Panc1 (cell line): Measurements from ENCODE around the gene DDAH2. TPM values are rescaled to one million over a fixed set of nuclear protein-coding genes. Genes with fewer than 3 reads are reported as not detected.

Experiments
- ATAC-seq: fragments of 200-7000 bp; cut with Tn5 transposase; 2 replicates; pipeline ENCODE4 v1.9.1; 2020; ENCODE audit warnings: mild to moderate bottlenecking, moderate library complexity
- BruUV-seq: library from RNA; stranded (reverse); fragments of 400-500 nt; replicated peaks from 2 replicates; lab custom pipeline; 2021; lab: Mats Ljungman, UMichigan
- CTCF ChIA-PET: fragments of 300-600 bp; sonication (Branson Sonifier 250); formaldehyde crosslinking; loops from one replicate; lab custom pipeline; 2022; ENCODE audit warnings: antibody characterized with exemption; lab: Charles Lee
- POLR2A ChIA-PET: fragments of 300-600 bp; sonication (Branson Sonifier 250); formaldehyde crosslinking; loops from one replicate; lab custom pipeline; 2022; ENCODE audit warnings: antibody characterized with exemption; lab: Charles Lee
- DNase-seq: peaks from one replicate; pipeline ENCODE4 v3.0.0-alpha.2; 2010; ENCODE audit warnings: low read depth, low spot score
- H3K27ac ChIP-seq: 2 replicates; pipeline ENCODE4 v1.5.1; 2011; ENCODE audit warnings: mild to moderate bottlenecking, low read length, inconsistent platforms
- H3K27me3 ChIP-seq: fragments of 200-500 bp; sonication (Bioruptor generic); 2 replicates; pipeline ENCODE4 v1.6.0; 2014; ENCODE audit warnings: low read length, inconsistent platforms; ENCODE audit not compliant: control insufficient read depth, insufficient read depth
- H3K36me3 ChIP-seq: fragments of 200-500 bp; sonication (Bioruptor generic); 2 replicates; pipeline ENCODE4 v1.5.1; 2014; ENCODE audit warnings: inconsistent platforms, mild to moderate bottlenecking, low read length, moderate library complexity; ENCODE audit not compliant: control insufficient read depth, insufficient read depth
- H3K4me1 ChIP-seq: 2 replicates; pipeline ENCODE4 v1.5.1; 2011; ENCODE audit warnings: inconsistent platforms, mild to moderate bottlenecking, low read length, moderate library complexity; ENCODE audit not compliant: control insufficient read depth, insufficient read depth
- H3K4me3 ChIP-seq, 2 experiments: 2 replicates each; pipeline ENCODE4 v1.5.1; 2011 to 2012; ENCODE audit warnings: low read depth in 2 of 2, low read length in 2 of 2, mild to moderate bottlenecking in 2 of 2, inconsistent platforms in 1 of 2, moderate library complexity in 1 of 2
- H3K9me3 ChIP-seq: fragments of 200-500 bp; sonication (Bioruptor generic); 2 replicates; pipeline ENCODE4 v1.5.1; 2014; ENCODE audit warnings: low read depth, mild to moderate bottlenecking, inconsistent platforms, low read length, moderate library complexity; ENCODE audit not compliant: control insufficient read depth, insufficient read depth
- CTCF ChIP-seq: fragments of 450-650 bp; IDR thresholded peaks from 2 replicates; pipeline ENCODE4 v1.5.1; 2017; ENCODE audit warnings: mild to moderate bottlenecking
- POLR2AphosphoS5 ChIP-seq: IDR thresholded peaks from 2 replicates; pipeline ENCODE4 v1.6.1; 2012; ENCODE audit warnings: mild to moderate bottlenecking, low read depth, low read length, moderate library complexity
- REST ChIP-seq, 2 experiments: IDR thresholded peaks; 2 replicates each; pipeline ENCODE4 v1.6.1; 2011 to 2012; ENCODE audit warnings: low read depth in 2 of 2, control low read depth in 1 of 2, low read length in 1 of 2, mild to moderate bottlenecking in 1 of 2, moderate library complexity in 1 of 2; ENCODE audit not compliant: insufficient read depth in 1 of 2
- SIN3A ChIP-seq: IDR thresholded peaks from 2 replicates; pipeline ENCODE4 v1.6.1; 2012; ENCODE audit warnings: low read depth, mild to moderate bottlenecking, low read length, moderate library complexity, borderline replicate concordance; ENCODE audit not compliant: insufficient read depth
- TCF7L2 ChIP-seq: IDR thresholded peaks from 2 replicates; pipeline ENCODE4 v1.6.1; 2011; ENCODE audit warnings: mild to moderate bottlenecking, low read depth, low read length, inconsistent platforms
- in situ Hi-C: cut with HindIII; loops from 2 replicates; pipeline ENCODE4 v1.10.0; 2016; ENCODE audit warnings: low sequenced_read_pairs, low pct_unique_long_range_greater_than_20kb
- intact Hi-C: fragments of 100-400 bp; cut with micrococcal nuclease; formaldehyde crosslinking; loops from one replicate; pipeline ENCODE4 v1.10.0; 2022; ENCODE audit not compliant: unreplicated experiment
- total RNA-seq: library from RNA; stranded (reverse); gene quantifications from one replicate; pipeline ENCODE4 v1.2.1, GENCODE V29; 2021; ENCODE audit not compliant: unreplicated experiment

Gene DDAH2
- total RNA-seq, 1 experiment from 2014 or later = 104 TPM

- no peaks in the 10 kb centered on the region for H3K9me3 ChIP-seq
- intact Hi-C loops = no loop called here
- DNase-seq = no peak
- H3K36me3 ChIP-seq = peaks cover 10% of the 10 kb centered on the region
- ATAC-seq = no peak
- TF ChIP-seq CTCF (no peak), REST (IDR thresholded peaks at IDR 0.05; ENCODE audit: insufficient read depth in 1 of 2, low read depth in 2 of 2, low read length in 1 of 2) (no peak), TCF7L2 (no peak), SIN3A (no peak), POLR2AphosphoS5 (no peak)
- ChIA-PET CTCF (no interaction called here), POLR2A (interaction anchor here (1.0 kb wide), 1 partner anchor 95 kb away, joined by 4 read pairs; no protein-coding TSS in a partner anchor)
- H3K27ac ChIP-seq = peak overlapping the region; percentile 91; the same call in 1 of the 2 replicates
- in situ Hi-C loops = no loop called here
- H3K4me3 ChIP-seq = peak overlapping the region; percentile 83 to 85; a peak in 2 of 4 replicates
- BruUV-seq = no TSS peak
- peaks cover 23% of the 10 kb centered on the region for H3K4me1 ChIP-seq
- no peaks in the 10 kb centered on the region for H3K27me3 ChIP-seq
Observed at GRCh38 chr6:31727717-31728671, 1.1 kb downstream of the DDAH2 start.

- Histone ChIP-seq H3K4me3 (no peak overlapping the region), H3K9me3 (no peaks in the 10 kb centered on the region), H3K27ac (no peak overlapping the region), H3K36me3 (peaks cover 9% of the 10 kb centered on the region), H3K4me1 (peaks cover 22% of the 10 kb centered on the region), H3K27me3 (no peaks in the 10 kb centered on the region)
- TF ChIP-seq POLR2AphosphoS5 (no peak), REST (IDR thresholded peaks at IDR 0.05; ENCODE audit: insufficient read depth in 1 of 2, low read depth in 2 of 2, low read length in 1 of 2) (no peak), TCF7L2 (no peak), CTCF (no peak), SIN3A (no peak)
- ATAC-seq (no peak), DNase-seq (no peak)
- ChIA-PET CTCF (no interaction called here), POLR2A (interaction anchor here (1.0 kb wide), 1 partner anchor 96 kb away, joined by 4 read pairs; no protein-coding TSS in a partner anchor)
- BruUV-seq = no TSS peak
- intact Hi-C loops (no loop called here), in situ Hi-C loops (no loop called here)
Observed at GRCh38 chr6:31727034-31727716, 1.9 kb downstream of the DDAH2 start.
